SK-N-SH treated with all-trans-retinoic acid at 6 μM for 48 hours (cell line): ENCODE results near the gene TTYH3.

Source experiments
- ATAC-seq: fragments of 200-7000 bp; cut with Tn5 transposase; 3 replicates; pipeline ENCODE4 v1.9.1; 2020; ENCODE audit warnings: mild to moderate bottlenecking, moderate library complexity
- ARNTL ChIP-seq: fragments of 450-650 bp; formaldehyde crosslinking; IDR thresholded peaks from 2 replicates; pipeline ENCODE4 v1.5.0; 2020; ENCODE audit warnings: low read depth, mild to moderate bottlenecking, moderate library complexity, borderline replicate concordance
- BACH2 ChIP-seq: fragments of 250-450 bp; sonication (Bioruptor Pico); IDR thresholded peaks from 2 replicates; pipeline ENCODE4 v1.9.0; 2021; ENCODE audit warnings: mild to moderate bottlenecking, borderline replicate concordance
- CSDC2 ChIP-seq: fragments of 250-450 bp; sonication (Bioruptor Pico); IDR thresholded peaks from 2 replicates; pipeline ENCODE4 v1.5.0; 2020; ENCODE audit warnings: mild to moderate bottlenecking, moderate library complexity
- ESRRG ChIP-seq: fragments of 250-450 bp; sonication (Bioruptor Pico); IDR thresholded peaks from 2 replicates; pipeline ENCODE4 v1.6.1; 2021; ENCODE audit warnings: mild to moderate bottlenecking
- GLIS3 ChIP-seq: fragments of 250-450 bp; sonication (Bioruptor Pico); IDR thresholded peaks from 2 replicates; pipeline ENCODE4 v1.5.0; 2020; ENCODE audit warnings: mild to moderate bottlenecking, moderate library complexity
- ISL1 ChIP-seq: fragments of 250-450 bp; sonication (Bioruptor Pico); IDR thresholded peaks from 2 replicates; pipeline ENCODE4 v2.1.2; 2022; ENCODE audit warnings: mild to moderate bottlenecking, moderate library complexity
- OSR1 ChIP-seq: fragments of 250-450 bp; sonication (Bioruptor Pico); IDR thresholded peaks from 2 replicates; pipeline ENCODE4 v1.8.0; 2022; ENCODE audit warnings: moderate library complexity, mild to moderate bottlenecking, inconsistent platforms
- PPARA ChIP-seq: fragments of 250-450 bp; sonication (Bioruptor Pico); IDR thresholded peaks from 2 replicates; pipeline ENCODE4 v1.5.0; 2020; ENCODE audit warnings: mild to moderate bottlenecking, borderline replicate concordance
- RARB ChIP-seq: fragments of 250-450 bp; sonication (Bioruptor Pico); IDR thresholded peaks from 2 replicates; pipeline ENCODE4 v1.8.0; 2021; ENCODE audit warnings: mild to moderate bottlenecking, moderate library complexity
- SNAI2 ChIP-seq: fragments of 250-450 bp; sonication (Bioruptor Pico); IDR thresholded peaks from 2 replicates; pipeline ENCODE4 v1.5.0; 2020; ENCODE audit warnings: mild to moderate bottlenecking, moderate library complexity
- TCF4 ChIP-seq: fragments of 250-450 bp; sonication (Bioruptor Pico); IDR thresholded peaks from 2 replicates; pipeline ENCODE4 v1.8.0; 2021; ENCODE audit warnings: mild to moderate bottlenecking, moderate library complexity, borderline replicate concordance
- ZC3H10 ChIP-seq: fragments of 250-450 bp; sonication (Bioruptor Pico); IDR thresholded peaks from 2 replicates; pipeline ENCODE4 v1.5.1; 2021; ENCODE audit warnings: mild to moderate bottlenecking, moderate library complexity
- ZFP3 ChIP-seq: fragments of 250-450 bp; sonication (Bioruptor Pico); IDR thresholded peaks from 2 replicates; pipeline ENCODE4 v1.5.0; 2020; ENCODE audit warnings: mild to moderate bottlenecking, moderate library complexity
- ZFP30 ChIP-seq: fragments of 450-650 bp; formaldehyde crosslinking; IDR thresholded peaks from 2 replicates; pipeline ENCODE4 v1.5.0; 2022; ENCODE audit warnings: mild to moderate bottlenecking, moderate library complexity
- ZNF565 ChIP-seq: fragments of 450-650 bp; formaldehyde crosslinking; conservative IDR thresholded peaks from 2 replicates; pipeline ENCODE4 v1.5.0; 2020; ENCODE audit warnings: low read depth, mild to moderate bottlenecking, moderate library complexity
- ZNF70 ChIP-seq: fragments of 450-650 bp; formaldehyde crosslinking; IDR thresholded peaks from 2 replicates; pipeline ENCODE4 v1.5.0; 2020; ENCODE audit warnings: mild to moderate bottlenecking, moderate library complexity
- ZNF8 ChIP-seq: fragments of 450-650 bp; formaldehyde crosslinking; IDR thresholded peaks from 2 replicates; pipeline ENCODE4 v1.5.0; 2020; ENCODE audit warnings: mild to moderate bottlenecking, moderate library complexity
- TF ChIP-seq, protein P1 (sequence below): fragments of 250-450 bp; sonication (Bioruptor Pico); IDR thresholded peaks from 2 replicates; pipeline ENCODE4 v1.5.0; 2020; ENCODE audit warnings: mild to moderate bottlenecking, moderate library complexity
- TF ChIP-seq, protein P2 (sequence below): fragments of 250-450 bp; sonication (Bioruptor Pico); IDR thresholded peaks from 2 replicates; pipeline ENCODE4 v1.8.0; 2021; ENCODE audit warnings: low read depth, mild to moderate bottlenecking, moderate library complexity, borderline replicate concordance
- TF ChIP-seq, protein P3 (sequence below): fragments of 250-450 bp; sonication (Bioruptor Pico); IDR thresholded peaks from 2 replicates; pipeline ENCODE4 v1.8.0; 2020; ENCODE audit warnings: mild to moderate bottlenecking, moderate library complexity, borderline replicate concordance
- TF ChIP-seq, protein P4 (sequence below): fragments of 250-450 bp; sonication (Bioruptor Pico); IDR thresholded peaks from 2 replicates; pipeline ENCODE4 v1.5.1; 2020; ENCODE audit warnings: low read depth, mild to moderate bottlenecking, moderate library complexity

TTYH3 gene

DNA sequence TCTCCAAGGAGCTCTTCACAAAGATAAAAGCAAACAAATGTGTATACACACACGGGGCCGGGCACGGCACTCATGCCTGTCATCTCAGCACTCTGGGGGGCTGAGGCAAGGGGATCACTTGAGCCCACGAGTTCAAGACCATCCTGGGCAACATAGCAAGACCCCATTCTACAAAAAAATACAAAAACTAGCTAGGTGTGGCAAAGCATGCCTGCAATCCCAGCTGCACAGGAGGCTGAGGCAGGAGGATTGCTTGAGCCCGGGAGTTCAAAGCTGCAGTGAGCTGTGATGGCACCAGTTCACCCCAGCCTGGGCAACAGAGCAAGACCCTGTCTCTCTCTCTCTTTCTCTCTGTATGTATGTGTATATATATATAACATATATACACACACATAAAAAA, 22.3 kb downstream of the TTYH3 start (continued):
- TF ChIP-seq, protein P1, sequence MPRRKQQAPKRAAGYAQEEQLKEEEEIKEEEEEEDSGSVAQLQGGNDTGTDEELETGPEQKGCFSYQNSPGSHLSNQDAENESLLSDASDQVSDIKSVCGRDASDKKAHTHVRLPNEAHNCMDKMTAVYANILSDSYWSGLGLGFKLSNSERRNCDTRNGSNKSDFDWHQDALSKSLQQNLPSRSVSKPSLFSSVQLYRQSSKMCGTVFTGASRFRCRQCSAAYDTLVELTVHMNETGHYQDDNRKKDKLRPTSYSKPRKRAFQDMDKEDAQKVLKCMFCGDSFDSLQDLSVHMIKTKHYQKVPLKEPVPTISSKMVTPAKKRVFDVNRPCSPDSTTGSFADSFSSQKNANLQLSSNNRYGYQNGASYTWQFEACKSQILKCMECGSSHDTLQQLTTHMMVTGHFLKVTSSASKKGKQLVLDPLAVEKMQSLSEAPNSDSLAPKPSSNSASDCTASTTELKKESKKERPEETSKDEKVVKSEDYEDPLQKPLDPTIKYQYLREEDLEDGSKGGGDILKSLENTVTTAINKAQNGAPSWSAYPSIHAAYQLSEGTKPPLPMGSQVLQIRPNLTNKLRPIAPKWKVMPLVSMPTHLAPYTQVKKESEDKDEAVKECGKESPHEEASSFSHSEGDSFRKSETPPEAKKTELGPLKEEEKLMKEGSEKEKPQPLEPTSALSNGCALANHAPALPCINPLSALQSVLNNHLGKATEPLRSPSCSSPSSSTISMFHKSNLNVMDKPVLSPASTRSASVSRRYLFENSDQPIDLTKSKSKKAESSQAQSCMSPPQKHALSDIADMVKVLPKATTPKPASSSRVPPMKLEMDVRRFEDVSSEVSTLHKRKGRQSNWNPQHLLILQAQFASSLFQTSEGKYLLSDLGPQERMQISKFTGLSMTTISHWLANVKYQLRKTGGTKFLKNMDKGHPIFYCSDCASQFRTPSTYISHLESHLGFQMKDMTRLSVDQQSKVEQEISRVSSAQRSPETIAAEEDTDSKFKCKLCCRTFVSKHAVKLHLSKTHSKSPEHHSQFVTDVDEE (CRISPR knock-in tag), result no peak

DNA sequence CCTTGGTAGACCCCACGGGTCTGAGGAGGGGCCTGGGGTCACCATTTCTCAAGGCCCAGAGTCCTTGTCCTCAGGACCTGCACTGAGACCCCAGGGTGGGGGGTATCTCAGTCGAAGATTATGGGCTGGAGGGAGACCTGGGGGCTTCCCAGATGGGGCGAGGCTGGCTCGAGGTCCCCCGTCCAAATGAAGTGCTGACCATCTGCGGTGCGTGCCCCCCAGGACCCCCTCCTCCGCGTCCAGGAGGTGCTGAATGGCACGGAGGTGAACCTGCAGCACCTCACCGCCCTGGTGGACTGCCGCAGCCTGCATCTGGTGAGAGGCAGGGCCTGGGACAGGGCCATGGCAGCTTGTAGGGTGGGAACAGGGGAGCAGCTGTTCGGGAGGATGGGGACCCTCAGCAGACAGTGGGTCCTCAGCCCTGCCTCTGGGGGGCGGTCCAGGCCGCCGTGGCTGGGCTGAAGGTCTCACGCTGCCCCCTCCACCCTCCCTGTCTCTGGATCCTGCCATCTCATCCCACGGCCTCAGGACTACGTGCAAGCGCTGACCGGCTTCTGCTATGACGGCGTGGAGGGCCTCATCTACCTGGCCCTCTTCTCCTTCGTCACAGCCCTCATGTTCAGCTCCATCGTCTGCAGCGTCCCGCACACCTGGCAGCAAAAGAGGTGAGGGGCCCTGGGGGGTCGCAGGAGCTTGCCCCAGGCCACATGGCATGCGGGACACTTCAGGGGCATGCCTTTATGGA, 24.3 kb downstream of the TTYH3 start:
- no peak for TF ChIP-seq CSDC2
- TF ChIP-seq ISL1 (CRISPR knock-in tag), result no peak
- TF ChIP-seq OSR1 (CRISPR knock-in tag), result no peak
- TF ChIP-seq GLIS3 (CRISPR knock-in tag), result no peak
- TF ChIP-seq ZC3H10 (CRISPR knock-in tag), result no peak
- TF ChIP-seq ZFP30 (CRISPR knock-in tag), result no peak
- TF ChIP-seq TCF4 (CRISPR knock-in tag), result no peak
- no peak for TF ChIP-seq ZNF8 (CRISPR knock-in tag)
- no peak for TF ChIP-seq ZNF70 (CRISPR knock-in tag)
- TF ChIP-seq, protein P2, sequence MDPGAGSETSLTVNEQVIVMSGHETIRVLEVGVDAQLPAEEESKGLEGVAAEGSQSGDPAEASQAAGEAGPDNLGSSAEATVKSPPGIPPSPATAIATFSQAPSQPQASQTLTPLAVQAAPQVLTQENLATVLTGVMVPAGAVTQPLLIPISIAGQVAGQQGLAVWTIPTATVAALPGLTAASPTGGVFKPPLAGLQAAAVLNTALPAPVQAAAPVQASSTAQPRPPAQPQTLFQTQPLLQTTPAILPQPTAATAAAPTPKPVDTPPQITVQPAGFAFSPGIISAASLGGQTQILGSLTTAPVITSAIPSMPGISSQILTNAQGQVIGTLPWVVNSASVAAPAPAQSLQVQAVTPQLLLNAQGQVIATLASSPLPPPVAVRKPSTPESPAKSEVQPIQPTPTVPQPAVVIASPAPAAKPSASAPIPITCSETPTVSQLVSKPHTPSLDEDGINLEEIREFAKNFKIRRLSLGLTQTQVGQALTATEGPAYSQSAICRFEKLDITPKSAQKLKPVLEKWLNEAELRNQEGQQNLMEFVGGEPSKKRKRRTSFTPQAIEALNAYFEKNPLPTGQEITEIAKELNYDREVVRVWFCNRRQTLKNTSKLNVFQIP, result no peak
- no peak for TF ChIP-seq ESRRG
- TF ChIP-seq PPARA (CRISPR knock-in tag), result no peak
- TF ChIP-seq BACH2 (CRISPR knock-in tag), result no peak
- no peak for TF ChIP-seq ARNTL
- ATAC-seq, result no peak

DNA sequence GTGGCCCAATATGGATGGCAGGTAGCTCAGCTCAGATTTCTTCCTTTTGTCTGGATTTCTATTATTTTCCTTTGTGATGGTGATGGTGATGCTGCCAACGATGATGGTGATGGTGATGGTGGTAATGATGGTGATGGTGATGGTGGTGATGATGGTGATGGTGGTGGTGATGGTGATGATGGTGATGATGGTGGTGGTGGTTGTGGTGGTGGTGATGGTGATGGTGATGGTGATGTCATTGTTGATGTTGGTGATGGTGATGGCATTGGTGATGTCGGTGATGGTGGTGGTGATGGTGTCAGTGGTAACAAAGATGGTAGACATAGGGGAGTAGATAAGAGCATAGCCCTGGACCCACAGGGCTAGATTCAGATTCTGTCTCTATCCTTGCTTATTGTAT, 25.4 kb downstream of the TTYH3 start:
- TF ChIP-seq, protein P3, sequence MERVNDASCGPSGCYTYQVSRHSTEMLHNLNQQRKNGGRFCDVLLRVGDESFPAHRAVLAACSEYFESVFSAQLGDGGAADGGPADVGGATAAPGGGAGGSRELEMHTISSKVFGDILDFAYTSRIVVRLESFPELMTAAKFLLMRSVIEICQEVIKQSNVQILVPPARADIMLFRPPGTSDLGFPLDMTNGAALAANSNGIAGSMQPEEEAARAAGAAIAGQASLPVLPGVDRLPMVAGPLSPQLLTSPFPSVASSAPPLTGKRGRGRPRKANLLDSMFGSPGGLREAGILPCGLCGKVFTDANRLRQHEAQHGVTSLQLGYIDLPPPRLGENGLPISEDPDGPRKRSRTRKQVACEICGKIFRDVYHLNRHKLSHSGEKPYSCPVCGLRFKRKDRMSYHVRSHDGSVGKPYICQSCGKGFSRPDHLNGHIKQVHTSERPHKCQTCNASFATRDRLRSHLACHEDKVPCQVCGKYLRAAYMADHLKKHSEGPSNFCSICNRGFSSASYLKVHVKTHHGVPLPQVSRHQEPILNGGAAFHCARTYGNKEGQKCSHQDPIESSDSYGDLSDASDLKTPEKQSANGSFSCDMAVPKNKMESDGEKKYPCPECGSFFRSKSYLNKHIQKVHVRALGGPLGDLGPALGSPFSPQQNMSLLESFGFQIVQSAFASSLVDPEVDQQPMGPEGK (CRISPR knock-in tag), result no peak
- TF ChIP-seq RARB (CRISPR knock-in tag) (no peak), ISL1 (CRISPR knock-in tag) (no peak), ZNF8 (CRISPR knock-in tag) (no peak), SNAI2 (CRISPR knock-in tag) (no peak), ZFP3 (CRISPR knock-in tag) (no peak), ESRRG (no peak), ZFP30 (CRISPR knock-in tag) (no peak), GLIS3 (CRISPR knock-in tag) (no peak), ZNF565 (CRISPR knock-in tag) (no peak), CSDC2 (no peak), BACH2 (CRISPR knock-in tag) (no peak)

DNA sequence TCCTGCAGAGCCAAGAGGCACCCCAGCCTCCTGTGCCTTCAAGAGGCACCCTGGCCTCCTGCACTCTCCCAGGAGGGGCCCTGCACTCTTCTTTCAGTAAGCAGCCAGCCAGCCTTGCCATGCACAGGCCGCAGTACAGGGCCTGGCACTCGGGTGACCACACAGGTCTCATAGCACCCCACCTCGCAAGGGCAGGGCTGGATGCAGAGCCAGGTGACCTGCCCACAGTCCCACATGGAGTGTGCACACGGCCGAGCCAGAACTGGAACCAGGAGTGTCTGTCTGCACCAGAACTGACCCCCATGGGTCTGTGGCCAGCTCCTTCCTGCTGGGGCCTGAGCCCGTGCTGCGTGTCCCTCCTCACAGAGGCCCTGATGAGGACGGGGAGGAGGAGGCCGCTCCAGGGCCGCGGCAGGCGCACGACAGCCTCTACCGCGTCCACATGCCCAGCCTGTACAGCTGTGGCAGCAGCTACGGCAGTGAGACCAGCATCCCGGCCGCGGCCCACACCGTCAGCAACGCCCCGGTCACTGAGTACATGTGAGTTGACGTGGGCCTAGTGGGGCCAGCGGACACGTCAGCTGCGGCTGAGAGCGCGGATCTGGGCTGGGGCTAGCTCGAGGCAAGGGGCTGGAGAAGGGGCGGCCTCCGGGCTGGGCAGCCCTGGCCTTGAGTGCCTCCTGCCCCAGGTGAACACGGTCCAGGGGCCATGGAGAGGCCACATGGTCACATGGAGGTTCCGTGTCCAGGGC, 26.3 kb downstream of the TTYH3 start:
- TF ChIP-seq, protein P2, result no peak
- TF ChIP-seq GLIS3 (CRISPR knock-in tag) (no peak), OSR1 (CRISPR knock-in tag) (no peak), PPARA (CRISPR knock-in tag) (no peak), TCF4 (CRISPR knock-in tag) (no peak), ESRRG (no peak), ARNTL (no peak), CSDC2 (no peak)
- TF ChIP-seq, protein P4, sequence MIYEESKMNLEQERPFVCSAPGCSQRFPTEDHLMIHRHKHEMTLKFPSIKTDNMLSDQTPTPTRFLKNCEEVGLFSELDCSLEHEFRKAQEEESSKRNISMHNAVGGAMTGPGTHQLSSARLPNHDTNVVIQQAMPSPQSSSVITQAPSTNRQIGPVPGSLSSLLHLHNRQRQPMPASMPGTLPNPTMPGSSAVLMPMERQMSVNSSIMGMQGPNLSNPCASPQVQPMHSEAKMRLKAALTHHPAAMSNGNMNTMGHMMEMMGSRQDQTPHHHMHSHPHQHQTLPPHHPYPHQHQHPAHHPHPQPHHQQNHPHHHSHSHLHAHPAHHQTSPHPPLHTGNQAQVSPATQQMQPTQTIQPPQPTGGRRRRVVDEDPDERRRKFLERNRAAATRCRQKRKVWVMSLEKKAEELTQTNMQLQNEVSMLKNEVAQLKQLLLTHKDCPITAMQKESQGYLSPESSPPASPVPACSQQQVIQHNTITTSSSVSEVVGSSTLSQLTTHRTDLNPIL (CRISPR knock-in tag), result no peak
- TF ChIP-seq, protein P1 (CRISPR knock-in tag), result no peak
- TF ChIP-seq, all 23 proteins: peak for 0
- no peak for ATAC-seq

More for the DNA sequence above, 25.4 kb downstream of the TTYH3 start:
- no peak for ATAC-seq
